Measurements from ENCODE around the gene TMEM30A.

Gene TMEM30A

GRCh38 chr6:75275067-75275466 lies 9.5 kb downstream of the TMEM30A start (continued):
- TF ChIP-seq IKZF3 (tag by site-specific recombination; IDR thresholded peaks at IDR 0.05) (no peak), TSHZ1 (tag by site-specific recombination; IDR thresholded peaks at IDR 0.05; ENCODE audit: borderline replicate concordance) (peak; percentile 33; the same call in 1 of the 2 replicates), ZNF211 (tag by site-specific recombination; IDR thresholded peaks at IDR 0.05; ENCODE audit: low read depth) (no peak), ZNF621 (tag by site-specific recombination; IDR thresholded peaks at IDR 0.05) (no peak), RBAK (tag by site-specific recombination; IDR thresholded peaks at IDR 0.05) (no peak), HIC1 (tag by site-specific recombination; IDR thresholded peaks at IDR 0.05) (peak; percentile 52; the same call in 1 of the 2 replicates), YY2 (tag by site-specific recombination; IDR thresholded peaks at IDR 0.05) (no peak), ZNF629 (tag by site-specific recombination; IDR thresholded peaks at IDR 0.05) (peak; percentile 60; the same call in 1 of the 2 replicates), ZNF639 (tag by site-specific recombination; IDR thresholded peaks at IDR 0.05) (peak; percentile 63; the same call in 1 of the 2 replicates), ZNF280D (tag by site-specific recombination; IDR thresholded peaks at IDR 0.05) (no peak), ZSCAN18 (tag by site-specific recombination; IDR thresholded peaks at IDR 0.05) (no peak), SP3 (tag by site-specific recombination; IDR thresholded peaks at IDR 0.05) (peak; percentile 30; the same call in 1 of the 2 replicates), ZFP37 (tag by site-specific recombination; IDR thresholded peaks at IDR 0.05) (0 out of 2 replicates have a peak, but pooled peaks have one; percentile 35)

- no peak overlapping the region for H3K4me3 ChIP-seq (ENCODE audit: low read depth, low read length)
- 0 out of 2 replicates have a peak, but pooled peaks cover 2% of the 10 kb centered on the region for H3K9me3 ChIP-seq (ENCODE audit: control insufficient read depth, insufficient read depth, low read depth, low read length)
- H3K4me1 ChIP-seq (ENCODE audit: control insufficient read depth, insufficient read depth, low read length): peaks cover 2% of the 10 kb centered on the region
- POLR2A ChIA-PET: interaction anchor here (0.8 kb wide), 1 partner anchor 1538 kb away, joined by 3 read pairs; no protein-coding TSS in a partner anchor
- peak overlapping the region; percentile 4; the same call in 1 of the 2 replicates for H3K27ac ChIP-seq (ENCODE audit: extremely low read depth, low read depth, low read length)
- peaks cover 0 to 22% of the 10 kb centered on the region in 2 experiments; a peak in 1 of 3 replicates for H3K36me3 ChIP-seq (ENCODE audit: control insufficient read depth in 2 of 2, insufficient read depth in 1 of 2, low read length in 2 of 2)
- CTCF ChIA-PET: interaction anchor here (0.6 to 0.7 kb wide), 3 partner anchors 27 to 1941 kb away, joined by 3 read pairs; no protein-coding TSS in a partner anchor
- no peak for TF ChIP-seq ZNF221 (tag by site-specific recombination; IDR thresholded peaks at IDR 0.05; ENCODE audit: borderline replicate concordance)
- TF ChIP-seq KLF16 (tag by site-specific recombination; IDR thresholded peaks at IDR 0.05): no peak
- no peak for TF ChIP-seq PRDM10 (tag by site-specific recombination; IDR thresholded peaks at IDR 0.05)
- no peak for TF ChIP-seq ZBTB17 (tag by site-specific recombination; IDR thresholded peaks at IDR 0.05)
- TF ChIP-seq FEZF1 (tag by site-specific recombination; IDR thresholded peaks at IDR 0.05): no peak
- no peak for TF ChIP-seq ZNF10 (tag by site-specific recombination; IDR thresholded peaks at IDR 0.05)
- TF ChIP-seq ZNF548 (tag by site-specific recombination; IDR thresholded peaks at IDR 0.05): no peak
Measured at GRCh38 chr6:75273009-75273408, 11.6 kb downstream of the TMEM30A start.

Measured in HEK293 (cell line).